Suppressor macrophage treated with lipopolysaccharide for 4 hours (primary cell): ENCODE results near the gene JMY.
"Not testable (repeated sequence)": the region's sequence is repeated elsewhere in the genome, so short reads cannot be mapped to it uniquely, and the experiment has no call there.

ENCODE experiments used
- DNase-seq: peaks from one replicate; pipeline ENCODE4 v3.0.0-alpha.2; 2020

The JMY gene

DNA sequence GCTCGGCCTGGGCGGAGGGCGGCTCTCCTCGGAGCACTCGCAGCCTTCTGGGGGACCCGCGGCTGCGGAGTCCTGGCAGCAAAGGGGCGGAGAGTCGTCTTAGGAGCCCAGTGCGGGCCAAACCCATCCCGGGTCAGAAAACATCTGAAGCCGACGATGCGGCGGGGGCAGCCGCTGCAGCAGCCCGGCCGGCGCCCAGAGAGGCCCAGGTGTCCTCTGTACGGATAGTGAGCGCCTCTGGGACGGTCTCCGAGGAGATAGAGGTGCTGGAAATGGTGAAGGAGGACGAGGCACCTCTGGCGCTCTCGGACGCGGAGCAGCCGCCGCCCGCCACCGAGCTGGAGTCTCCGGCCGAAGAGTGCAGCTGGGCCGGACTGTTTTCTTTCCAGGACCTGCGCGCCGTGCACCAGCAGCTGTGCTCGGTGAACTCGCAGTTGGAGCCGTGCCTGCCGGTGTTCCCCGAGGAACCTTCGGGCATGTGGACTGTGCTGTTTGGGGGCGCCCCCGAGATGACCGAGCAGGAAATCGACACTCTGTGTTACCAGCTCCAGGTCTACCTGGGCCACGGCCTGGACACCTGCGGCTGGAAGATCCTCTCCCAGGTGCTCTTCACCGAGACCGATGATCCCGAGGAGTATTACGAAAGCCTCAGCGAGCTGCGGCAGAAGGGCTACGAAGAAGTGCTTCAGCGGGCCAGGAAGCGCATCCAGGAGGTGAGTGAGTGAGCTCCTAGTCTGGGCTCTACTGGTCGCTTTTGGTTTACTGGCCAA is 1.2 kb downstream of the JMY start:
- peak; percentile 28 for DNase-seq

DNA sequence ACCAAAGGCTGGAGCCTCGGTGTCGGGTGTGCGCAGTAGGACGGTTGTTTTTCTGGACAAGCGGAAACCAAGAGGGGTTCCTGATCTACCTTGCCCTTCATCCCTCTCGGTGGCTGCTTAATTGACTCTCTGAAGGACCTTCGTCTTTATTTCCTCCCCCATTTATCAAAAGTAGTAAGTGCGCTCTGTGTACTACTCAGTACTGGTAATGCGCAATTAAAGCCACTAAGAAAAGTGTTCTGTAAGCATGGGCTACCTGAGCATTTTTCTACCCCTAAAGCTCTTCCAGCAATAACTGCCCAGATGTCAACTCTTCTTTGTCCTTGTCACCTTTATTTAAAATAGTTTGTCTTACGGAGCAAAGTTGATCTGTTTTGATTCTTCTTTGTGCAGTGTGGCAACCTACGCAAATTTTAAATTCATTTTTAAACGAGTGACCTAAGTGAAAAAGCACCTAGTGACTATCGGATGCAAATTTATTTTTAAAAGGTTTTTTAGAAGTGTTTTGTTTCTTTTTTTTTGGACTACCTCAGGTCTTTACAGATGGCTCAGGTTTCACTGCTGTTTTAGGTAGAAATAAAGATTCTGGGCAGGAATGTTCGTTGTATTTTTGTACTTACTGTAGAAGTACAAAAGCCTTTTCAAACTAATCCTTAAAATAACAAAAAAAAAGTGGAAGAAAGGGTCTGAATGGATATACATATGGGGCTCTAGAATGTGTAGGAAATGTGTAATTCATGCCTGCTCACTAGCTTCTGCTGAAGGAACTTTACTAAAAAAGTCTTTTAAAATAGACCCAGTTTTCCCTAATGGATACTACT is 2.0 kb downstream of the JMY start:
- no peak for DNase-seq

DNA sequence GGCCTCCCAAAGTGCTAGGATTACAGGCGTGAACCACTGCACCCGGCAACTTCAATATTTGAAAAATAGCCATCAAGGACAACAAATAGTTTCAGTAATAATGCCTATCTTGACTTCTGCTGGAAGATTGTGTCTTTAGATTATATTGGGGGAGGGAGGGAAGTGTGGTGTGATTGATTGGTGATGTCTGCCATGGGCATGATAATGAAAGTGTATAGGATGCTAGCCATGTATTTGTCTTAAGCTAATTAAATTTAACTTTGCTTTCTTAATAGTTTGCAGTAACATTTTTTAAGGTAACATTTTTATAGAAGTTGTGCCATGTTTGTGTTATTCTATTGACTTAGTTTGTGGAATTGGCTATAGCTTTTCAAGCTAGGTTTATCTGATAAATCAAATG is 4.6 kb downstream of the JMY start:
- no peak for DNase-seq

DNA sequence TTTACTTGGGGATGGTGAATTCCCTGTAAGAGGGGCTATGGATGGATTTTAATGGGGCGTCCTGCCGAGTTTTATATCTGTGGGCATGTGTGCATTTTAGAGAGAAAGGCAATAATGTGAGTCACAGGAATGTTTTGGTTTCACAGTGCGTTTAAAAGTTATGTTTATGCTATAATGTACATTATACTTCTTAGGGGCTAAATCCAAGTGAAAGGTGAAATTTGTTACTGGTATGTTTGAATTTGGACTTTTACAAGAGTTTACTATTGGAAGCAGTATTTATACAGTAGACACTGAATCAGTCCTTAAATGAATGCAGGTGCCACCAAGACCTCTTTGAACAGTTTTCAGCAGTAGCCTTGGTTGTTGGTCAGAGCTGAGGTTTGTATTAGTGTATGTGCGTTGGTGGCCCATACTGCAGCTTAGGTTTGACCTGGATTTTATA is 5.6 kb downstream of the JMY start:
- DNase-seq, result no peak

DNA sequence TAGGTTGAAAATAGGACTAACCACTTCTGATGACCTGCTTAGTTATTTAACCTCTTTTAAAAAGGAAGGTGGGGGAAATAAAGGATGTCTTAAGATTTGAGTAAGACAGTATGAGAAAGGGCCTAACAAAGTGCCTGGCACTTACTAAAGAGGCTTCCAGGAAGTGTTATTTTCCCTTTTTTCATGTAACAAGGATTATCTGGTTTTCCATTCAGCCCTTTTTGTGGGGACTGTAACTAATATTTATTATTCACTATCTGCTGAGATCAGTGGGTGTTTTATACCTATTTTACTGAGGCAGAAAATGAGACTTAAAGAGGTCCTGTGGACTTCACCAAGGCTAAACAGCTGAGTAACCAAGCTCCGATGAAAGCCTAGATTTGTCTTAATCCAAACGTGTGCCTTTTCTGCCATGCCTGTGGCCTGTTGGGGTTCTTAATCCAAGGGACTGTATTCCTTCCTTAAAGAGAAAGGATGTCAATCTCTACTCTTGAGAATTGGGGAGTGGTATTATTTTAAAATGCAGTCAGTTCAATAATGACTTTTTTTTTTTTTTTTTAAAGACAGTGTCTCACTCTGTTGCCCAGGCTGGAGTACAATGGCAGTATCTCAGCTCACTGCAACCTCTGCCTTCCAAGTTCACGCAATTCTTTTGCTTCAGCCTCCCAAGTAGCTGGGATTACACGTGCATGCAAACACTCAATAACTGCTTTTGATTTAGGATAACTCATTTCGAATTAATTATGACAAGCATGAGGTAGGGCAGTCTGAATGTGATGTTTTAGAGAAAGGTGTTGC is 6.5 kb downstream of the JMY start:
- DNase-seq, result no peak

DNA sequence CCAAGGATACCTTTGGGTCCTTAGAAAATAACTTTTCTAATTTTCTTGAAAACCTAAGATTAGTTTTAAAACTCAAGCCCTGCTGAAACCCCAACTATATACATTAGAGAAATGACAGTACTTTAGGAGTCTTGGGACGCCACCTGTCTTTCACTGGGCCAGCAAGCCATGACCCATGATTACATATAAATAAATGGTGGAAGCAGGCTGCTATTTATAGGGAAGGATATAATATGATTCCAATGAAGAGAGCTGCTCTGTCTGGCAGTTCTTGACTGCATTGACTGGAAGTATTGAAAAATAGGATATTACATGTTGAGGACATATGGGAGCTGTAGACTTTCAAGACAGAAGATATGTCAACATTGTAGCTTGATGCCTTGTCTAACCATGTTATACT is 7.3 kb downstream of the JMY start:
- no peak for DNase-seq

DNA sequence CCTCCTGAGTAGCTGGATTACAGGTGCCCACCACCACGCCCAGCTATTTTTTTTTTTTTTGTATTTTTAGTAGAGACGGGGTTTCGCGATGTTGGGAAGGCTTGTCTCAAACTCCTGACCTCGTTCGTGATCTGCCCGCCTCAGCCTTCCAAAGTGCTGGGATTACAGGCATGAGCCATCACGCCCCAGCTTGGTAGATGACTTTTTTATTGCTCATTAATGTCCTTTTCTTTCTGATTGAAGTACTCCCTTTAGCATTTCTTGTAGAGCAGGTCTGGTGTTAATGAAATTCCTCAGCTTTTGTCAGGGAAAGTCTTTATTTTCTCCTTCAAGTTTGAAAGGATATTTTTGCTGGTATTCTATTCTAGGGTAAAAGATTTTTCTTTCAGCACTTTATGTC is 18.1 kb downstream of the JMY start:
- not testable (repeated sequence) for DNase-seq

DNA sequence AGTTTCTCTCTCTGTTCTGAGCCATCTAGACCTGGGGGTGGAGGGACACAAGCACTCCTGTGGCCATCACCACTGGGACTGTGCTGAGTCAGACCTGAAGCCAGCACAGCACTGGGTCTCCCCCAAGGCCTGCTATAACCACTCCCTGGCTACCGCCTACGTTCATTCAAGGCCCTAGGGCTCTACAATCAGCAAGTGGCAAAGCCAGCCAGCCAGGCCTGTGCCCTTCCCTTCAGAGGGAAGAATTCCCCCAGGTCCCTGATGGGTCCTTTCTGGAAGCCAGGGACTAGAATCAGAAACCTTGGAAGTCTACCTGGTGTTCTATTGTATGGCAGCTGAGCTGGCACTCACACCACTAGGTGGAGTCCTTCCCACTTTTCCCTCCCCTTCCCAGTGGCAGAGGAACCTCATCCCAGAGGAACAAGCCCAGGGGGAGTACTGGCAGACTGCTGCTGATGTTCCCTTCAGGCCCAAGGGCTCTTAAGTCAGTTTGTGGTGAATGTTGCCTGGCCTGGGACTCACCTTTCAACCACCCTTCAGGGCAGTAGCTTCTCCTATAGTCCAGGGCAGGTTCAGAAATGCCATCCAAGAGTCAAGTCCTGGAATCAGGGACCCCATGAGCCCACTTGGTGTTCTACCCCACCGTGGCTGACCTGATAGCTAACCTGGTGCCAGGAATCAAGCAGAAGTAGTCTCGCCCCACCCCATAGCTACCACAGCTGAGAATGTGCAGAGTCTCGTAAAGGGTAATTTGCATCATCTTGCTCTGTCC is 20.0 kb downstream of the JMY start:
- DNase-seq, result peak; percentile 15

DNA sequence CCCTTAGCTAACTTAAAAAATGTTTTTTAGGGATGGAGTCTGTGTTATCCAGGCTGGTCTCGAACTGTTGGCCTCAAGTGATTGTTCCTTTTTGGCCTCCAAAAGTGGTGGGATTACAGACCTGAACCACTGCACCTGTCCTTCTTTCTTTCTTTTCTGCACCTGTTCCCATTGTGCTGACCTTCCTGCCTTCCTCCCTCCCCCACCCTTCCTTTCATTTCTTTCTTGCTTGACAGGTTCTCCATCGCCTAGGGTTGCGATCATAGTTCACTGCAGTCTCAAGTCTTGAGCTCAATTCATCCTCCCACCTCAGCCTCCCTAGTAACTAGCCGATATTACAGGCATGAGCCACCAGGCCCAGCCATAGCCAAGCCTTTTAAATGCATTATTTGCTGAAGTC is 20.6 kb downstream of the JMY start:
- DNase-seq, result no peak

DNA sequence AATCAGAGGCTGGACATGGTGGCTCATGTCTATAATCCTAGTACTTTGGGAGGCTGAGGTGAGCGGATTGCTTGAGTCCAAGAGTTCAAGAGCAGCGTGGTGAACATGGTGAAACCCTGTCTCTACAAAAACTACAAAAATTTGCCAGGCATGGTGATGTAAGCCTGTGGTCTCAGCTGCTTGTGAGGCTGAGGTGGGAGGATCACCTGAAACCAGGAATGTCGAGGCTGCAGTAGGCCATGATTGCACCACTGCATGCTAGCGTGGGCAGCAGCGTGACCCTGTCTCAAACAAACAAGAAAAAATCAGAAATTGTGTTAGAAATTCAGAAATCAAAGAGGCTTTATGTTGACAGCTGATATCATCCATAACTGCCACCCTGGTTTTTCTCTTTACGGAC is 21.4 kb downstream of the JMY start:
- no peak for DNase-seq

DNA sequence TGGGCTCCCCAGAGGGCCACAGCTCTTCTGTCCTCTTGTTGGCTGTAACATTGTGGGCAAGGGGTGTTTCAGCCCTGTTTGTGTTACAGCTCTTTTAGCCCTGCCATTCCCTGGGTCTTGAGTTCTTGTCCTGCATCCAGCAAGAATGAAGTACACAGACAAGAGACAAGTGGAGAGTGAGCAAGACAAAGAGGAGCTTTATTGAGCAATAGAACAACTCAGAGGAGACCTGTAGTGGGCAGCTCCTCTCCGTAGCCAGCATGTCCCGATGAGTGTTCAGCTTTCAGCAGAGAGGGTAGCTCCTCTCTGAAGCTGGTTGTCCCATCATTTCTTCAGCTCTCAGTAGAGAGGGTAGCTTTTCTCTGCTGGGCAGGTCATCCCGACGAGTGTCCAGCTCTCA is 22.9 kb downstream of the JMY start:
- DNase-seq, result no peak

DNA sequence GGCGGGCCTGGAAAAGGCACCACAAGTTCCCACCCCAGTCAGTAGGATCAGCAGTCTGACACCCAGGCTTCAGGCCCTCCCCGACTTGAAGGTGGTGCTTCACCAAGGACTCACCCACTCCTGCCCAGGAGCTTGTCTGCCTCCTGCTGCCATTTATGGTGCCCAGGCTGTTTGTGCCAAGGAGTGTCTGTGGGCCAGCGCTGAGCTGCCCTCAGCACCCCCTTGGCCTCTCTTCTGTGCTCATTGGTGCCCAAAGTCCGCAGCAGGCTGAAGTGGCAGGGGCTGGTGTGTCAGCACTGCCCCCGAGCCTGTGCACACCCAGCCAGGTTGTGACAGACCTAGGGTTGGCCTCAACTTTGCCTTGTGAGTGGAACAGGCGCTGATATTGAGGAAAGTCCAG is 23.5 kb downstream of the JMY start:
- no peak for DNase-seq

DNA sequence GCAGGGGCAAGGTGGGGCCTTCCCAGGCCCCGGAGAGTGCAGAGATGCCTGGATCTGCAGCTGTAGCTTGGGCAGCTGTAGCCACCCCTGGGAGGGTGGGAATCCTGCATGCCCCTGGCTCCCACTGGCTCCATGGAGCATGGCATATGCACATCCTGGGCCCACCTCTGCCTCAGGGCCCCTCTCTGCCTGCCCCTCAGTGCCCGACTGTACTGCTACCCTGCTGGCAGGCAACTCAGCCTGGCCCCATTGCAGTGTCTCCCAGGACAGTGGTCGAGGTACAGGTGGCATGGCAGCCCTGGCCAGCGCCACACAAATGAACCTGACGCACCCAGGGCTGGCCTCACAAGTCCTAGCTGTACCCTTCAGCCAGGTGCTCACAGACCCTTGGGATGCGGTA is 23.9 kb downstream of the JMY start:
- DNase-seq, result no peak

DNA sequence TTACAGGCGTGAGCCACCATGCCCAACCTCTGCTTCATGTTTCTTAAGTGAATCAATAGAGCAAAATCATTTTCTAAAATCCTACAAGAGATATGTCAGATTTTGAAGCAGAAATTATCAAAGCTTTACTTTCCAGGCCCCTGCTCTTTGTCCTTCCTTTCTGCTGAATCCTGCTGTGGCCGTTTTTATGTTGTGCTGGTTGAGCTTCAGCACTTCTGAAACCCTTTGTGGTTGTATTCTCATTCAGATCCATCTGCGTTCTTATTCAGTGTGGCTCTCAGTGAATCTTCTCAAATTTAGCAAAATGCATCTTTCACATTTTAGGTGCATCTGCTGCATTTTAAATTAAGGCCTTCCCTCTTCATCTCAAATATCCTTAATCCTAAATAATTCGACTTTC is 26.0 kb downstream of the JMY start:
- DNase-seq, result no peak

DNA sequence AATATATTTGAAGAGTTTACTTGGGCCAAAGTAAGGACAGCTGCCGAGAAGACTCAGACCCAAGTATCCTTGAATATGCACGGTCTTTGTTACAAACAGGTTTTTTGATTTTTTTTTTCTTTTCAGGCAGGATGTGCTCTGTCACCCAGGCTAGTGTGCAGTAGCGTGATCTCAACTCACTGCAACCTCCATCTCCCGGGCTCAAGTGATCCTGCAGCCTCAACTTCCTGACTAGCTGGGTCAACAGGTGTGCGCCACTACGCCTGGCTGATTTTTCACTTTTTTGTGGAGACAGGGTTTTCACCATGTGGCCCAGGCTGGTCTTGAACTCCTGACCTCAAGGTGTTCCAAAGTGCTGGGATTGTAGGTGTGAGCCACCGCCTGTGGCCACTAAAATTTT is 27.4 kb downstream of the JMY start:
- no peak for DNase-seq

DNA sequence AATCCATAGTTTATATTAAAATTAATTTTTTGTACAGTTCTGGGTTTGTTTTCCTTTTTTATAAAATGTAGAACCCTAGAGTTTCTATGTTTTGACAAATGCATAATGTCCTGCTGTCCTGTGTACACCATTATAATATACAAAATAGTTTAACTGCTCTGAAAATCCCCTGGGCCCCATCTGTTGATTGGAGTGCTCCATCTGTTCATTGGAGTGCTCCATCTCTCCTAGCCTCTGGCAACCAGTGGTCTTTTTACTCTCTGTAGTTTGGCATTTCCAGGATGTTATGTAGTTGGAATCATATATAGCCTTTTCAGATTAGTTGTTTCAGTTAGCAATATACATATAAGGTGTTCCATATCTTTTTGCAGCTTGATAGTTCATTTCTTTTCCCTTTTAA is 31.2 kb downstream of the JMY start:
- no peak for DNase-seq

DNA sequence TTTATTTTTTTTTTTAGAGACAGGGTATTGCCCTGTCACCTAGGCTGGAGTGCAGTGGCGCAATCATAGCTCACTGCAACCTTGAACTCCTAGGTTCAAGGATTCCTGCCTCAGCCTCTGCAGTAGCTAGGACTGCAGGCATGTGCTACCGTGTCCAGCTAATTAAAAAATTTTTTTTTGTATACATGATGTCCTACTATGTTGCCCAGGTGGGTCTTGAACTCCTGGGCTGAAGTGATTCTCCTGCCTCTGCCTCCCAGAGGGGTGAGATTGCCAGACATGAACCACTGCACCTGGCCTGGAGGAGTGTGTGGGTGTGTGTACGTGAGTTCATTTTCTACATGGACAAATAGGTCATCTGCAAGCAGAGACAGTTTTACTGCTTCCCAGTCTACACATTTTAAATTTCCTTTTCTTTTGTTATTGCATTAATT is 33.8 kb downstream of the JMY start:
- no peak for DNase-seq

DNA sequence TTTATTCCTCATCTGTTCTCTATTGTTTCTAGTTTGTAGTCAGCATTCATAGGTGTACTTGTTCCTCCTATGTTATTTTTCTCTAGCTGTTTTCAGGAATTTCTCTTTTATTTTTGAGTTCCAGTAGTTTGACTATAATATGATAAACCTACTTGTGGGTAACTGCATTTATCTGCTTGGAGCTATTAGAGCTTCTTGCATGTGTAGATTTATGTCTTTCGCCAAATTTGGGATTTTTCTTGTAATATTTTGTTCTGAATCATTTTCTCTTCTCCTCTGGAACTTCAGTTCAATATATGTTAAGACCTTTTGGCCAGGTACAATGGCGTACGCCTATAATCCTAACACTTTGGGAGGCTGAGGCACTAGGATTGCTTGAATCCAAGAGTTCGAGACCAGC is 37.4 kb downstream of the JMY start:
- DNase-seq, result no peak

DNA sequence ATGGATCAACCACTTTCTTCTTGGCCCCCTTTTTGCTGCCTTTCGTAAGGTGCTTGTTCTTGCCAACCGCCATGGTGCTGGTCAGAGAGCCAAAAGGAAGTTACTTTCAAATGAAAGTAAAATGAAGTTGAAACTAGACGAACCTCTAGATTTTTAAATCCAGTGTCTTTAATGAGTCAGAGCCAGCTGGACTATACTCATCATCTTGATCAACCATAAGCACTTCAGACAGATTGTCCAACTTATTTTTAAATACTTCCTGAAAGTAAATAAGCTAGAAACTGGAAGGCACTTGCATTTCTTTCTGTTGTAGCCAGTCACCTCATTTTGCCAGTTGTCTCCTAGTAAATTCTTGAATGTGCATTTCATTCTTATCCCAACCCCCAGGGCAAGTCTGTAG is 48.9 kb downstream of the JMY start:
- peak; percentile 77 for DNase-seq

DNA sequence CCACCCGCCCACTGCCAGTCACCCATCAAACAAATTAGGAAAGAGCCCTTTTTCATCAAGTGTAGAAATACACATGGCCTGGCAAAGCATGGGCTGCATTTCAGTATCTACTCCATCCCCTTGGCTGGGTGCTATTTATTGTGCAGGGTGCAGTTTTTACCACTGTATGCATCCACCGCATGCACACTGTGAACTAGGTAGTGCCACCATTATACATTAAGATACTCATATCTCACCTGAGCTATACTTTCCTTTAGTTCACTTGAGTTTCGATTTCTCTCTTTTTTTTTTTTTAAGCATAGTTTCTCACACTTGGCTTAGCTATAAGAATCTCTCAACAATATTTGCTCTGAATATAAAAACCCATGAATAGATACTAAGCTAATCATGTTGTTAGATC is 49.4 kb downstream of the JMY start:
- no peak for DNase-seq

DNA sequence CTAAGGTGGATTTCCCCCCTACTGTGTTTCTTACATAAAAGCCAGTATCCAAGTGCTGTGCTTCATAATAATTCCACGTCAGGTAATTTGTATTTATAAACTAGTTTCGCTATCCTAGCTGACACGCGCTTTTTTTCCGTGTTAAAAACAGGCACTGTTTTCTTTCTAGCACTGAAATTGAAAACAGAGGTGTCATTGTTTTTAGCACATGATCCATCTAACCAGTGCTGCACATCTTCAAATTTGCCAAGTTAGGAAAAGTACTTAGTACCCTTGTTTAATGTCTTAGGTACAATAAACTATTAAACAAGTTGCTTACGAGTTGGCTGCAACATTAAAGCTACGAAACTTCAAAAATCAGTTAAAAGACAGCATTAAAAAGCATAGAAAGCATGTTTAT is 49.9 kb downstream of the JMY start:
- DNase-seq, result no peak

DNA sequence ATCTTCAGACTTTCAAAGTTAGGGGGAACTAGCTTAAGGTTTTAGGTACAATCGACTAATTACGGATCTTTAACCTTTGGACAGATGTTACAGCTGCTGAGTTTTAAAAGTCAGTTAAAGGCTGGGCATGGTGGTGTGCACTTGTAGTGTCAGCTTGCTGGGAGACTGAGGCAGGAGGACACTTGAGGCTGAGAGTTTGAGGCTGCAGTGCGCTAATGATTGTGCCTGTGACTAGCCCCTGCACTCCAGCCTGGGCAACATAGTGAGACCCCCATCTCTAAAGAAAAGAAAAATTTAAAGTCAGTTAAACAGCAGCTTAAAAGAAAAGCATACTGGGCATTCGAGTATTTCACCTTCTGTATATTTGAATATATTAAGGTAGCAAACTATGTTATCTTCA is 51.4 kb downstream of the JMY start:
- DNase-seq, result no peak

DNA sequence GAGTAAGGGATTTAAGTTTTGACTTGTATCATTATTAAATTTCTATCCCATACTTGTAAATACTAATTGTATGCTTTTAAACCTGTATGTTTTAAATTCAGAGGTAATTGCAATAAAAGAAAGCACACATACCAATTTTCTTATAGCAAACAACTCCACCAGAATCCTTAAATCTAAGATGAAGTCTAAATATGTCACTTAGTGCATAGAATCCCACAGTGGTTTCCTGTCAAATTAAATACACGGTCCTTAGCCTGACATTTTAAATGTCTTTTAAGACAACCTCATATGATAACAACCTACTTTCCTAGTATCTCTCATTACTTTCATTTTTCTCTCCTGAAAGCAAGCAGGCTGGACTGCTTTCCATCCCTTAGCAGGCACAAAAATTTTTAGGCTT is 52.0 kb downstream of the JMY start:
- no peak for DNase-seq
